Subcutaneous abdominal adipose tissue (tissue), 5 donors: ENCODE data around the gene SULT1A2.
A peak's percentile ranks its signal among the peaks of the same experiment; 100 is the strongest.
"Not testable (repeated sequence)": the region's sequence is repeated elsewhere in the genome, so short reads cannot be mapped to it uniquely, and the experiment has no call there.

ENCODE experiments used
- H3K27ac ChIP-seq: one replicate; pipeline ENCODE4 v1.7.0; 2013; ENCODE audit warnings: low read depth, mild to moderate bottlenecking, inconsistent platforms, low read length, moderate library complexity
- H3K27me3 ChIP-seq, 5 donors: one replicate each; pipeline ENCODE4 v1.7.0; 2013; ENCODE audit warnings: low read length in 5 of 5, inconsistent platforms in 1 of 5; ENCODE audit not compliant: control insufficient read depth in 5 of 5, insufficient read depth in 4 of 5
- H3K36me3 ChIP-seq, 5 donors: one replicate each; pipeline ENCODE4 v1.7.0; 2013; ENCODE audit warnings: low read length in 5 of 5; ENCODE audit not compliant: control insufficient read depth in 5 of 5, insufficient read depth in 5 of 5
- H3K4me1 ChIP-seq, 5 donors: one replicate each; pipeline ENCODE4 v1.7.0; 2013; ENCODE audit warnings: low read length in 5 of 5, mild to moderate bottlenecking in 3 of 5, moderate library complexity in 1 of 5; ENCODE audit not compliant: control insufficient read depth in 5 of 5, insufficient read depth in 5 of 5
- H3K4me3 ChIP-seq, 5 donors: one replicate each; pipeline ENCODE4 v1.7.0; 2013; ENCODE audit warnings: low read length in 5 of 5, low read depth in 1 of 5
- H3K9ac ChIP-seq, 5 donors: one replicate each; pipeline ENCODE4 v1.7.0; 2013; ENCODE audit warnings: low read length in 5 of 5, mild to moderate bottlenecking in 4 of 5, moderate library complexity in 3 of 5
- H3K9me3 ChIP-seq, 5 donors: one replicate each; pipeline ENCODE4 v1.7.0; 2013; ENCODE audit warnings: low read length in 5 of 5; ENCODE audit not compliant: control insufficient read depth in 5 of 5
- donor health status: healthy.
- donor health status: healthy.
- donor health status: healthy.
- donor health status: healthy.
- donor health status: healthy.

Gene SULT1A2

DNA sequence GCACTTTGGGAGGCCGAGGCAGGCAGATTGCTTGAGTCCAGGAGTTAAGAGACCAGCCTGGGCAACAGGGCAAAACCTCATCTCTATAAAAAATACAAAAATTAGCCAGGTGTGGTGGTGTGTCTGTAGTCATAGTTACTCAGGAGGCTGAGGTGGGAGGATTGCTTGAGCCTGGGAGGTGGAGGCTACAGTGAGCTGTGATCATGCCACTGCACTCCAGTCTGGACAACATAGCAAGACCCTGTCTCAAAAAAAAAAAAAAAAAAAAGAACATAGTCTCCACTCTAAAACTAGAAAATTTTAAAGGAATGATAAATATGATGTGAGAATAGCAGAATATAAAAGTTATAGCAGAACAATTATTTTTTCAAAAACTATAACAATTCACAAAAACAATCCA is 23.5 kb upstream of the SULT1A2 start:
- H3K27ac ChIP-seq, H3K36me3 ChIP-seq, H3K27me3 ChIP-seq, H3K9ac ChIP-seq, H3K4me3 ChIP-seq, H3K9me3 ChIP-seq: not testable (repeated sequence)
- peaks cover 0 to 16% (median 8%) of the 10 kb centered on the region in 5 donors for H3K4me1 ChIP-seq

DNA sequence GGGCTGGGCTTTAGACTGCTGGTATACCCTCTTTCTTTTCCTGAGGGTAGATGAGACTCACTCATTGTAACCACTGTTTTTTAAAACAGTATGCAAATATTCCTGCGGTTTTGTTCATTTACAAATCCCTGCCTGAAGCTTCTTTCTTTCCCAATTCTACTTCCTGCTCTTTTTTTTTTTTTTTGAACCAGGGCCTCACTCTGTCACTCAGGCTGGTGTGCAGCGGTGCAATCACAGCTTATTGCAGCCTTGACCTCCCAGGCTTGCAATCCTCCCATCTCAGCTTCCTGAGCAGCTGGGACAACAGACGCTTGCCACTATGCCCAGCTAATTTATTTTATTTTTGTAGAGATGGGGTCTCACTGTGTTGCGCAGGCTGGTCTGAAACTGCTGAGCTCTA is 21.0 kb upstream of the SULT1A2 start:
- Histone ChIP-seq H3K36me3 (no peaks in the 10 kb centered on the region), H3K4me1 (peaks cover 0 to 10% (median 3%) of the 10 kb centered on the region in 5 donors), H3K9ac (no peak overlapping the region), H3K4me3 (no peak overlapping the region), H3K27ac (no peak overlapping the region), H3K27me3 (no peaks in the 10 kb centered on the region), H3K9me3 (no peaks in the 10 kb centered on the region)

- Histone ChIP-seq H3K9ac (no peak overlapping the region), H3K4me1 (no peaks in the 10 kb centered on the region), H3K4me3 (no peak overlapping the region), H3K27me3 (no peaks in the 10 kb centered on the region), H3K36me3 (no peaks in the 10 kb centered on the region), H3K9me3 (no peaks in the 10 kb centered on the region), H3K27ac (no peak overlapping the region)
These were observed 19.8 kb upstream of the SULT1A2 start for GRCh38 chr16:28616636-28617035.

GRCh38 chr16:28616224-28616577 is 19.4 kb upstream of the SULT1A2 start:
- H3K9me3 ChIP-seq, H3K9ac ChIP-seq, H3K4me1 ChIP-seq, H3K36me3 ChIP-seq, H3K4me3 ChIP-seq, H3K27me3 ChIP-seq, H3K27ac ChIP-seq: not testable (repeated sequence)

- not testable (repeated sequence) for H3K27me3 ChIP-seq, H3K4me1 ChIP-seq, H3K4me3 ChIP-seq, H3K36me3 ChIP-seq, H3K9me3 ChIP-seq, H3K9ac ChIP-seq, H3K27ac ChIP-seq
These were observed 18.8 kb upstream of the SULT1A2 start for GRCh38 chr16:28615486-28616223.

- H3K4me1 ChIP-seq = peaks cover 4 to 14% (median 10%) of the 10 kb centered on the region in 5 donors
These were observed 17.7 kb upstream of the SULT1A2 start for GRCh38 chr16:28614561-28614960.

DNA sequence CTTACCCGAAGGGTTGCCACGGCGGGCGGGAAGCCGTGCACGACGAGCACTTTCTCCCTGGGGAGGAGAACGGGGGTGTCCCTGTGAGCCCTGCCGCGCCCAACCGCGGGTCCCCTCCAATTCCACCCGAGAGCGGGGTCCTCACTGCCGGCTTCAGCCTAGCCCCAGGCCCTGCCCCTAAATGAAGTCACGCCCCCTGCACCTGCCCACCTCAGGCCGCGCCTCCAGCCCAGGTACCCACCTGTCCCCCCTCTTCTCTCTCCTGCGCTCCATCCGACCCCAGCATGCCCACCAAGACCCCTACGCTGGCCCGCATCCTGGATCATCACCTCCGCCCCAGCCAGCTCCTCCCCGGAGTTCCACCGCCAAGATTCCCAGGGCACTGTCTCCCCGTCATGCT is 17.1 kb upstream of the SULT1A2 start:
- peaks cover 7 to 20% (median 17%) of the 10 kb centered on the region in 5 donors for H3K4me1 ChIP-seq
- H3K27ac ChIP-seq = not testable (repeated sequence)

More at GRCh38 chr16:28614561-28614960, 17.7 kb upstream of the SULT1A2 start:
- not testable (repeated sequence) for H3K27ac ChIP-seq, H3K36me3 ChIP-seq, H3K27me3 ChIP-seq, H3K9ac ChIP-seq, H3K4me3 ChIP-seq, H3K9me3 ChIP-seq

DNA sequence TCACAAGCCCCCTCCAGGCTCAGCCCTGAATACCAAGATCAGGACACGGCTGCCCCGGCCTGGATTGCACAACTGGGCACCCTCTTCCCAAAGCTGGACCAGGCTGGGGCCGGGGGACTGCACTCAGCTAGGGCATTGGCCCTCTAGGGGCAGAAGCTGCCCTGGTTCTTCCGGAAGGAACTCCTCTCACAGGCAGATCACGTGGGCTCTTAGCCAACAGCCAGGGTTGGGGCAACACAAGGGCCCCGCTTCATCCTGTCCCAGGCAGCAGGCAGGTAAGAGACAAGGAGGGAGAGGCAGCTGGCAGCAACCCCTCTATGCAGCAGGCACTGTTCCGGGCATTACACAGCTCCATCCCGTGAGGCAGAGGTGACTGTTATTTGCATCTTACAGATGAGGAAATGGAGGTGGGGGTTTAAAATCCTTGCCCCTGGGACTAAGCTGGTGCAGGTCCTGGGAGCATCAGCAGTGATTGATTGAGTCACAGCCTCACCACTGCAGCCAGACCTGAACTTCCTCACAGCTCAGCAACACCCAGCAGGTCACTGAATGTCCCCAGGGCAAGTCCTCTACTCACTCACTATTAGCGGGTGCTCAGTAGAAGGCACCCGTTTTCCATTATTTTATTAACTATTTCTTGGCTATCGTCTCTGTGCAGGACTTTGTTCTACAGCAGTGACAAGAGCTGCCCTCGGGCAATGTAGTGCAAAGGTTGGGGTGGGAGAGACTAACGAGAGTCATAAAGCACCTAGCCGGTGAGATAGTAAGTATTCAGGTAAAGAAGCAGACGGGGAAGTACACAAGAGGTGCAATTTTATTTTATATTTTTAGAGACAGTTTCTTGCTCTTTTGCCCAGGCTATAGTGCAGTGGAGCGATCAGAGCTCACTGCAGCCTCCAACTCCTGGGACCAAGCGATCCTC is 15.8 kb upstream of the SULT1A2 start:
- H3K27me3 ChIP-seq, H3K4me3 ChIP-seq, H3K27ac ChIP-seq, H3K9ac ChIP-seq, H3K9me3 ChIP-seq, H3K36me3 ChIP-seq: not testable (repeated sequence)
- peaks cover 7 to 24% (median 18%) of the 10 kb centered on the region in 5 donors for H3K4me1 ChIP-seq

More for the DNA sequence above, 17.1 kb upstream of the SULT1A2 start:
- not testable (repeated sequence) for H3K9ac ChIP-seq, H3K9me3 ChIP-seq, H3K27me3 ChIP-seq, H3K4me3 ChIP-seq, H3K36me3 ChIP-seq

DNA sequence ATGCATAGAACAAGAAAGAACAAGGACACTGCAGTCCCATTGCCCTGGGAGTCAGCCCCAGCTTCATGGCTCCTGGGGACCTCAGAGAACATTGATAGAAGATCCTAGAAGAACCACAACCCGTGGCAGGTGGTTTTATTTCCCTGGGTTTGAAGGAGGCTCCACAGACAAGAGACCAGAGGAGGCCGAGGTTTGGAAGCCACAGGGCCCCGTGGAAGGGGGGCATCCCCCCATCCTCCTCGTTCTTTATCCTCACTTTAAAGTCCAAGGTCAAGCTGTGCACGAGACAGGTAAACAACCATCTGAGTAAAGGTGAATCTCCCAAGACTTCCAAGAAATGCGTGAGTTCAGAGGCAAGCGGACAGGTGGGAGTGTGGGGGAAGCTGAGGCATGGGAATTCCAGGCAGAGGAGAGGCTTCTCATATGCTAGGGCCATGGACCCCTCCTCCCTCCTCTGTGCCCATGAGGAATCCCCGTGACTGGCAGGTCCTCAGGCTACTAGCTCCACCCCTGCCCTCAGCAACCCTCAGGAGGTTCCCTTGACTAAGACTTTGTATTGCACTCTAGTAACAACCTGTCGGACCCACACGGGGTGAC is 13.8 kb upstream of the SULT1A2 start:
- peaks cover 0 to 12% (median 4%) of the 10 kb centered on the region in 5 donors for H3K36me3 ChIP-seq
- H3K4me1 ChIP-seq = peaks cover 7 to 24% (median 18%) of the 10 kb centered on the region in 5 donors
- H3K27me3 ChIP-seq = no peaks in the 10 kb centered on the region
- H3K9me3 ChIP-seq = no peaks in the 10 kb centered on the region
- H3K4me3 ChIP-seq = peak overlapping the region in 1 of 5 donors; percentile 16
- H3K27ac ChIP-seq = no peak overlapping the region
- peak overlapping the region in 1 of 5 donors; percentile 22 for H3K9ac ChIP-seq
